Measurements from ENCODE around the gene FUT4.

DNA sequence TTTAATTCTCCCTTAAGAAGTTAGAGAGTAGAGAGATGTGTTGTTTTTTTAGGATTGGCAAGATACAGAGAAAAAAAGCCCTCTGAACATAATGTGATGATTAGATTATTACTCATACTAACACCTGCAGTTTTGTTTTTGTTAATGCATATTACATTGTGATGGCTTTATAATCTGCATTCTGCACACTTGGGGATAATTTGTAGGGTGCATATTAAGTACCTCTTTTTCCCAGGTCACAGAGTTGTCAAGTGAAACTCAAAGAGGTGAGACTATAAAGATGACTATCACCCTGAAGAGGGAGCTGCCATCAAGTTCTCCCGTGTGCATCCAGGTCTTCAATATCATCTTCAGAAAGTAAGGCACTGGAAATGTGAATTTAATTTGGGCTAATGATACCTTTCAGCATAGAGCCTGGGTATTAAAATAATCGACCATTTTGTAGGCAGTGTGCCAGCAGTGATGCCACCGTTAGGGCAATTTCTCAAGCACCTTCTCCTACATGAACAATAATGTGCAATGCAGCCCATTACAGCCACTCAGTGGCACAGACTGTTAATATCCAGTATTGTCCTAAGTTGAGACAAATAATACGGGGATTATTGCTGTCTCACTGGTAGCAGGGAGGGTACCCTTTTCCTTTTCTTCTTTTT lies 39.6 kb downstream of the FUT4 start:
- TF ChIP-seq, protein P1, sequence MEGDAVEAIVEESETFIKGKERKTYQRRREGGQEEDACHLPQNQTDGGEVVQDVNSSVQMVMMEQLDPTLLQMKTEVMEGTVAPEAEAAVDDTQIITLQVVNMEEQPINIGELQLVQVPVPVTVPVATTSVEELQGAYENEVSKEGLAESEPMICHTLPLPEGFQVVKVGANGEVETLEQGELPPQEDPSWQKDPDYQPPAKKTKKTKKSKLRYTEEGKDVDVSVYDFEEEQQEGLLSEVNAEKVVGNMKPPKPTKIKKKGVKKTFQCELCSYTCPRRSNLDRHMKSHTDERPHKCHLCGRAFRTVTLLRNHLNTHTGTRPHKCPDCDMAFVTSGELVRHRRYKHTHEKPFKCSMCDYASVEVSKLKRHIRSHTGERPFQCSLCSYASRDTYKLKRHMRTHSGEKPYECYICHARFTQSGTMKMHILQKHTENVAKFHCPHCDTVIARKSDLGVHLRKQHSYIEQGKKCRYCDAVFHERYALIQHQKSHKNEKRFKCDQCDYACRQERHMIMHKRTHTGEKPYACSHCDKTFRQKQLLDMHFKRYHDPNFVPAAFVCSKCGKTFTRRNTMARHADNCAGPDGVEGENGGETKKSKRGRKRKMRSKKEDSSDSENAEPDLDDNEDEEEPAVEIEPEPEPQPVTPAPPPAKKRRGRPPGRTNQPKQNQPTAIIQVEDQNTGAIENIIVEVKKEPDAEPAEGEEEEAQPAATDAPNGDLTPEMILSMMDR (IDR thresholded peaks at IDR 0.05), result no peak
- no peak for TF ChIP-seq EP300 (IDR thresholded peaks at IDR 0.05)
- TF ChIP-seq POLR2A (IDR thresholded peaks at IDR 0.05), result no peak
- TF ChIP-seq POLR2AphosphoS5 (IDR thresholded peaks at IDR 0.05), result no peak

All from stomach (tissue), 4 donors.